Peyer's patch (tissue), 4 donors: Measurements from ENCODE around the gene AHI1.

Experiments
- CTCF ChIP-seq, 6 experiments: fragments of 450-650 bp in 4 of 6; fragments of 200-600 bp in 2 of 6; sonication (generic) in 1 of 6; IDR thresholded peaks; one replicate each; pipeline ENCODE4 v1.5.1; 2017 to 2019; ENCODE audit warnings: antibody characterized with exemption in 6 of 6, mild to moderate bottlenecking in 3 of 6, moderate library complexity in 1 of 6
- POLR2A ChIP-seq, 2 donors: fragments of 450-650 bp; IDR thresholded peaks; one replicate each; pipeline ENCODE4 v1.5.1; 2017; ENCODE audit warnings: antibody characterized with exemption in 2 of 2, mild to moderate bottlenecking in 2 of 2, moderate library complexity in 2 of 2

GRCh38 chr6:135440087-135440792, 57.3 kb downstream of the AHI1 start:
- TF ChIP-seq POLR2A (IDR thresholded peaks at IDR 0.05) = no peak
- no peak for TF ChIP-seq CTCF (IDR thresholded peaks at IDR 0.05)
